KOPT-K1 (cell line): Measurements from ENCODE around the gene PIK3R1.

ENCODE experiments used
- H3K27ac ChIP-seq: fragments of 200-600 bp; sonication (generic); 2 replicates; pipeline ENCODE4 v1.5.1; 2016; ENCODE audit warnings: antibody characterized with exemption, mild to moderate bottlenecking, low read depth, low read length; ENCODE audit not compliant: poor library complexity, severe bottlenecking
- H3K36me3 ChIP-seq: fragments of 200-600 bp; sonication (generic); 2 replicates; pipeline ENCODE4 v1.5.1; 2017; ENCODE audit warnings: antibody characterized with exemption, mild to moderate bottlenecking, low read length, moderate library complexity; ENCODE audit not compliant: insufficient read depth
- H3K9me3 ChIP-seq: fragments of 200-600 bp; sonication (generic); 2 replicates; pipeline ENCODE4 v1.5.1; 2017; ENCODE audit warnings: antibody characterized with exemption, low read length, mild to moderate bottlenecking; ENCODE audit not compliant: insufficient read depth, poor library complexity, severe bottlenecking

The PIK3R1 gene

GRCh38 chr5:68290260-68290674, 74.7 kb downstream of the PIK3R1 start:
- no peak overlapping the region for H3K27ac ChIP-seq
- H3K36me3 ChIP-seq, result peaks cover 64% of the 10 kb centered on the region
- H3K9me3 ChIP-seq, result no peaks in the 10 kb centered on the region

GRCh38 chr5:68290847-68291246, 75.3 kb downstream of the PIK3R1 start:
- H3K27ac ChIP-seq, result no peak overlapping the region
- H3K36me3 ChIP-seq, result peaks cover 69% of the 10 kb centered on the region
- H3K9me3 ChIP-seq, result no peaks in the 10 kb centered on the region

- Histone ChIP-seq H3K9me3 (no peaks in the 10 kb centered on the region), H3K27ac (peak overlapping the region; percentile 23), H3K36me3 (peaks cover 74% of the 10 kb centered on the region)
Measured at GRCh38 chr5:68292316-68292715, 76.8 kb downstream of the PIK3R1 start.

GRCh38 chr5:68295772-68296171, 80.2 kb downstream of the PIK3R1 start:
- Histone ChIP-seq H3K9me3 (no peaks in the 10 kb centered on the region), H3K36me3 (peaks cover 98% of the 10 kb centered on the region), H3K27ac (no peak overlapping the region)

- H3K36me3 ChIP-seq, result peaks cover 97% of the 10 kb centered on the region
Measured at GRCh38 chr5:68296895-68297294, 81.3 kb downstream of the PIK3R1 start.

GRCh38 chr5:68297656-68298055, 82.1 kb downstream of the PIK3R1 start:
- H3K36me3 ChIP-seq, result peaks cover 97% of the 10 kb centered on the region
- no peak overlapping the region for H3K27ac ChIP-seq

More at GRCh38 chr5:68296895-68297294, 81.3 kb downstream of the PIK3R1 start:
- Histone ChIP-seq H3K9me3 (no peaks in the 10 kb centered on the region), H3K27ac (no peak overlapping the region)

GRCh38 chr5:68298479-68298878, 82.9 kb downstream of the PIK3R1 start:
- H3K36me3 ChIP-seq, result peaks cover 90% of the 10 kb centered on the region
- H3K9me3 ChIP-seq, result no peaks in the 10 kb centered on the region
- H3K27ac ChIP-seq, result no peak overlapping the region

More at GRCh38 chr5:68297656-68298055, 82.1 kb downstream of the PIK3R1 start:
- no peaks in the 10 kb centered on the region for H3K9me3 ChIP-seq

- Histone ChIP-seq H3K9me3 (no peaks in the 10 kb centered on the region), H3K27ac (no peak overlapping the region), H3K36me3 (peaks cover 84% of the 10 kb centered on the region)
Measured at GRCh38 chr5:68299105-68299504, 83.5 kb downstream of the PIK3R1 start.

- H3K27ac ChIP-seq, result no peak overlapping the region
- peaks cover 79% of the 10 kb centered on the region for H3K36me3 ChIP-seq
- H3K9me3 ChIP-seq, result no peaks in the 10 kb centered on the region
Measured at GRCh38 chr5:68299575-68299974, 84.0 kb downstream of the PIK3R1 start.

- H3K36me3 ChIP-seq, result peaks cover 43% of the 10 kb centered on the region
- no peaks in the 10 kb centered on the region for H3K9me3 ChIP-seq
- no peak overlapping the region for H3K27ac ChIP-seq
Measured at GRCh38 chr5:68303038-68303738, 87.6 kb downstream of the PIK3R1 start.

GRCh38 chr5:68303754-68304420, 88.3 kb downstream of the PIK3R1 start:
- Histone ChIP-seq H3K27ac (no peak overlapping the region), H3K36me3 (peaks cover 36% of the 10 kb centered on the region), H3K9me3 (no peaks in the 10 kb centered on the region)

GRCh38 chr5:68304421-68305052, 89.0 kb downstream of the PIK3R1 start:
- H3K36me3 ChIP-seq, result peaks cover 30% of the 10 kb centered on the region
- H3K27ac ChIP-seq, result no peak overlapping the region
- no peaks in the 10 kb centered on the region for H3K9me3 ChIP-seq

GRCh38 chr5:68305223-68305870, 89.8 kb downstream of the PIK3R1 start:
- peaks cover 21% of the 10 kb centered on the region for H3K36me3 ChIP-seq
- no peak overlapping the region for H3K27ac ChIP-seq
- no peaks in the 10 kb centered on the region for H3K9me3 ChIP-seq

GRCh38 chr5:68306361-68307014, 90.9 kb downstream of the PIK3R1 start:
- Histone ChIP-seq H3K36me3 (peaks cover 13% of the 10 kb centered on the region), H3K9me3 (no peaks in the 10 kb centered on the region), H3K27ac (no peak overlapping the region)

- H3K36me3 ChIP-seq, result no peaks in the 10 kb centered on the region
- H3K27ac ChIP-seq, result no peak overlapping the region
- no peaks in the 10 kb centered on the region for H3K9me3 ChIP-seq
Measured at GRCh38 chr5:68313336-68313735, 97.8 kb downstream of the PIK3R1 start.
